IPS DF 6.9 (cell line): ENCODE results near the gene TAF5L.
"Not testable (repeated sequence)": the region's sequence is repeated elsewhere in the genome, so short reads cannot be mapped to it uniquely, and the experiment has no call there.

Experiments used
- DNase-seq: peaks from one replicate; pipeline ENCODE4 v3.0.0-alpha.2; 2013; ENCODE audit warnings: low read depth, low spot score
- H3K27ac ChIP-seq: one replicate; pipeline ENCODE4 v1.5.1; 2013; ENCODE audit warnings: low read length, control low read depth
- H3K27me3 ChIP-seq: 2 replicates; pipeline ENCODE4 v1.6.1; 2013; ENCODE audit warnings: mild to moderate bottlenecking, low read length; ENCODE audit not compliant: control insufficient read depth, insufficient read depth
- H3K36me3 ChIP-seq: 2 replicates; pipeline ENCODE4 v1.6.1; 2013; ENCODE audit warnings: low read length; ENCODE audit not compliant: control insufficient read depth, insufficient read depth
- H3K4me1 ChIP-seq: 2 replicates; pipeline ENCODE4 v1.6.1; 2013; ENCODE audit warnings: low read length; ENCODE audit not compliant: control insufficient read depth, insufficient read depth
- H3K4me3 ChIP-seq: 2 replicates; pipeline ENCODE4 v1.5.1; 2013; ENCODE audit warnings: mild to moderate bottlenecking, low read length
- H3K9me3 ChIP-seq: 2 replicates; pipeline ENCODE4 v1.6.1; 2013; ENCODE audit warnings: low read length, inconsistent platforms; ENCODE audit not compliant: control insufficient read depth, insufficient read depth
- WGBS: extraction: QIAGEN DNeasy Blood & Tissue Kit; methylation state at CpG from one replicate; pipeline ENCODE4 v1.1.7; 2013; ENCODE audit warnings: mixed read lengths, missing lambda C conversion rate; ENCODE audit not compliant: insufficient read length, insufficient coverage; 5-methylcytosine and 5-hydroxymethylcytosine counted together

The TAF5L gene

DNA sequence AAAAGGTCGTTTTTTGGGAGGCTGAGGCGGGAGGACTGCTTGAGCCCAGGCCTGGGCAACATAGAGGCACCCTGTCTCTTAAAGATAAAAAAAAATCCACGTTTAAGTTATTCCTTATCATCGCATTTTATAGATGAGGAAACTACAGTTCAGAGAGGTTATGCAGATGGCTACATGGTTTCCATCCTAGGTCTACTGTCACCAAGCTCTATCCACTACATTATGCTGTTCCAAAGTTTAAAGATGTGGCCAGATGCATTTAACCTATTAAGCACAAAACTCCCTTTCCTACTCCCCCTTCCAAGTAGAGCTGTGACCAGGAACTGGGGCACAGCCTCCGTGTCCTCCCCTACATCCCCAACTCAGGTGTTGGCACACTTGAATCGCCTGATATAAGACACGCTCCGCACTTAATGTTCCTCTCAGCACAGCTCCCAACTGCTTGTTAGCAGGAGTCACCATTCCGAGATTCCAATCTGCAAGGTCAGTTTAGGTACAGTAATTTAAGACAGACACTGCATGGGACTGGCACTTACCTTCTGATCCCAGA, 1.3 kb downstream of the TAF5L start:
- WGBS: no CpG with 5 or more reads among the region's 9 CpGs
- Histone ChIP-seq H3K27me3 (no peaks in the 10 kb centered on the region), H3K36me3 (no peaks in the 10 kb centered on the region), H3K4me1 (0 out of 2 replicates have a peak, but pooled peaks cover 2% of the 10 kb centered on the region), H3K27ac (no peak overlapping the region), H3K9me3 (no peaks in the 10 kb centered on the region), H3K4me3 (peak overlapping the region; percentile 65; the same call in 1 of the 2 replicates)
- no peak for DNase-seq

DNA sequence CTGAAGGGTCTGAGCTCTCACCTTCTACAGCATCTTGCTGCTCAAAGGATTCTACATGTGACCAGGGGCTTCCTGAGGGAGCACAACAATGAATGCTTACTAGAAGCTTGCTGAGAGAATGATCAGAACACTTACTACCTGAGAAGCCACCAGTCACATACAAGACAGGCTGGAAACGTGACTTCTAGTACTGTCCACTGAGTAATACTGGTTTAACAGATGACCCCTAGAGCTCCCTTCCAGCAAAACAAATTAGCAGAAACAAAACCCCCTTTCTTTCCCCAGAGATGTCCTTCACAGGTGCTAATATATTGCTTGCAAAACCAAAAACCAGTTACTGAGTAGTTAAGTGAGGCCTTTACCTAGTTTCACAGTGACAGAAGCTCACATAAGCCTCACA, 2.1 kb downstream of the TAF5L start:
- DNase-seq: no peak
- no peaks in the 10 kb centered on the region for H3K9me3 ChIP-seq
- H3K27me3 ChIP-seq: no peaks in the 10 kb centered on the region
- no CpG with 5 or more reads among the region's 1 CpG for WGBS
- no peaks in the 10 kb centered on the region for H3K36me3 ChIP-seq
- H3K4me3 ChIP-seq: no peak overlapping the region
- H3K4me1 ChIP-seq: 0 out of 2 replicates have a peak, but pooled peaks cover 2% of the 10 kb centered on the region
- H3K27ac ChIP-seq: no peak overlapping the region

DNA sequence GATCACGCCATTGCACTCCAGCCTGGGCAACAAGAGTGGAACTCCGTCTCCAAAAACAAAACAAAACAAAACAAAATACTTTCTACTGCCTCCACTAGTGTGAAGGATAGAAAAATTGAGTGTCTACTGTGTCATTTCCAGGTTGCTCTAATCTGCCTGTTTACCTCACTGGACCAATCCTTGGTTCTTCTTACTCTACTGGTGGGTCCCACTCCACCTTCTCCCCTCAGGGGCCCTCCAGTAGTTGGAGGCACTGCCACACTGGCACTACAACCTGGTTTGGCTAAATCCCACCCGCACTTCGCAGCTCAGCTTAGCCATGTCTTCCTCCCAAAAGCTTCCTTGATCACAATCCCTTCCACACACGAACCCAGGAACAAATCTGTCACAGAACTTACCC, 2.7 kb downstream of the TAF5L start:
- no peaks in the 10 kb centered on the region for H3K9me3 ChIP-seq
- H3K27me3 ChIP-seq: no peaks in the 10 kb centered on the region
- no CpG with 5 or more reads among the region's 5 CpGs for WGBS
- 0 out of 2 replicates have a peak, but pooled peaks cover 2% of the 10 kb centered on the region for H3K4me1 ChIP-seq
- no peak overlapping the region for H3K27ac ChIP-seq
- no peak for DNase-seq
- no peaks in the 10 kb centered on the region for H3K36me3 ChIP-seq
- no peak overlapping the region for H3K4me3 ChIP-seq

DNA sequence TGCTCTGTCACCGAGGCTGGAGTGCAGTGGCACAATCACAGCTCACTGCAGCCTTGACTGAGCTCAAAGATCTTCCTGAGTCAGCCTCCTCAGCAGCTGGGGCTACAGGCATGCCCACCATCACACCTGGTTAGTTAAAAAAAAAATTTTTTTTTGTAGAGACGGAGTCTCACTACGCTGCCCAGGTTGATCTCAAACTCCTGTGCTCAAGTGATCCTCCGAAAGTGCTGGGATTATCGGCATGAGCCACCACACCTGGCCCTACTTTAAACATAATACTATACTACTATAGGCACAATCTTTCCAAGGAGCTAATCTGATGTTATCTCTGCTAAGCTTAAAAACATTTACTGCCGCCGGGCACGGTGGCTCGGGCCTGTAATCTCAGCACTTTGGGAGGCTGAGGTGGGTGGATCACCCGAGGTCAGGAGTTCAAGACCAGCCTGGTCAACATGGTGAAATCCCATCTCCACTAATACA, 3.2 kb downstream of the TAF5L start:
- H3K27ac ChIP-seq, H3K9me3 ChIP-seq, DNase-seq, H3K4me1 ChIP-seq, H3K27me3 ChIP-seq, H3K4me3 ChIP-seq, H3K36me3 ChIP-seq: not testable (repeated sequence)
- no CpG with 5 or more reads among the region's 10 CpGs for WGBS

DNA sequence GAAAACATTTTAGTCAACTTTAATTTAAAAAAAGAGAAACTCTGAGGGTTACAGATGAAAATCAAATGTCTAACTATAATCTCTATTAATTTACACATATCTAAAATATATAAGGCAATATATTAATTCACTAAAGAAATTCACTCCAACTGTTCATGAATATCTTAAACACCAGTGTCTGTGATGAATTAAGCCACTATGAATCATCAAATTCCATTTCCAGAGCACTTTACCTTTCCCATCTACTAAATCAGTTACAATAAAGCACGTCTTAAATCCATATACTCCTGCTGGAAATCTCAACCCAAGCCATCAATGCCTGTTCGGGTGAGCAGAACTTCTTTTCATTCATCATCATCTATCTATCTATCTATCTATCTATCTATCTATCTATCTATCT, 4.3 kb downstream of the TAF5L start:
- whole genome bisulfite sequencing: no CpG with 5 or more reads among the region's 2 CpGs
- no peaks in the 10 kb centered on the region for H3K36me3 ChIP-seq
- DNase-seq: no peak
- H3K27ac ChIP-seq: no peak overlapping the region
- no peak overlapping the region for H3K4me3 ChIP-seq
- H3K4me1 ChIP-seq: 0 out of 2 replicates have a peak, but pooled peaks cover 2% of the 10 kb centered on the region
- H3K27me3 ChIP-seq: no peaks in the 10 kb centered on the region
- no peaks in the 10 kb centered on the region for H3K9me3 ChIP-seq

DNA sequence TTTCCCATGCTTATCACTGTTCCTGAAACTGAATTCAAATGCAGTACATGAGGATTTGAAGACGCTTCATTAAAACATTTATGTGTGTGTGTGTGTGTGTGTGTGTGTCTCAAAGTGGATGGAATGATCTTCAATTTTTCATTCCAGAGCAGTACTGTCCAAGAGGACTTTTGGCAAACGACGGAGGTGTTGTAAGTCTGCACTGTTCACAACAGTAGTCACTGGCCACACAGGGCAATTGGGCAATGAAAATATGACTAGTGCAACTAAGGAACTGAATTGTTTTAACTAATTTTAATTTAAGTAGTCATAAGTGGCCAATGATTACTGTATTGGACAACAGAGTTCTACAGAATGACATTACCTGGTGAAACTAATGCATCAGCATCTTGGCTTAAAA, 5.0 kb downstream of the TAF5L start:
- 0 out of 2 replicates have a peak, but pooled peaks cover 2% of the 10 kb centered on the region for H3K4me1 ChIP-seq
- H3K27me3 ChIP-seq: no peaks in the 10 kb centered on the region
- H3K27ac ChIP-seq: no peak overlapping the region
- no peak overlapping the region for H3K4me3 ChIP-seq
- DNase-seq: no peak
- WGBS: no CpG with 5 or more reads among the region's 3 CpGs
- H3K36me3 ChIP-seq: no peaks in the 10 kb centered on the region
- no peaks in the 10 kb centered on the region for H3K9me3 ChIP-seq

DNA sequence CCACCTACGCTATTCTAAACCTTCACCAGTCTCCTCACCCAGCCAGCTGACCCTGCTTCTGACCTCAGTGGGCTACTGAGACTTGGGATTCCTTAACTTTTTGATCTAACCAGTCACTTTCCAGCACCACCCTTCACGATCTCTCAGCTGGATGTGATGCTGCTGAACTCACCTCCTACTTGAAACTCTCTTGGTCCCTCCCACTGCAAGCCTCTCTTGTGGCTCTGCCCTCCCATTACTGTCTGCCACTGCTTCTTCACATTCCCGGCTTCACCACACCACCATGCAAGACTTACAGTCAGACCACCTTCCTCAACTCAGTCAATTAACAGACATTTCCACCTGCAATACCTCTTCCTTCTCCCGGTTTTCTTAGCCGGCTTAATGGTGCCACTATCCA, 6.3 kb downstream of the TAF5L start:
- WGBS: no CpG with 5 or more reads among the region's 5 CpGs
- Histone ChIP-seq H3K9me3 (no peaks in the 10 kb centered on the region), H3K4me3 (no peak overlapping the region), H3K27me3 (no peaks in the 10 kb centered on the region), H3K36me3 (no peaks in the 10 kb centered on the region), H3K27ac (no peak overlapping the region), H3K4me1 (0 out of 2 replicates have a peak, but pooled peaks cover under 1% of the 10 kb centered on the region)
- DNase-seq: no peak

DNA sequence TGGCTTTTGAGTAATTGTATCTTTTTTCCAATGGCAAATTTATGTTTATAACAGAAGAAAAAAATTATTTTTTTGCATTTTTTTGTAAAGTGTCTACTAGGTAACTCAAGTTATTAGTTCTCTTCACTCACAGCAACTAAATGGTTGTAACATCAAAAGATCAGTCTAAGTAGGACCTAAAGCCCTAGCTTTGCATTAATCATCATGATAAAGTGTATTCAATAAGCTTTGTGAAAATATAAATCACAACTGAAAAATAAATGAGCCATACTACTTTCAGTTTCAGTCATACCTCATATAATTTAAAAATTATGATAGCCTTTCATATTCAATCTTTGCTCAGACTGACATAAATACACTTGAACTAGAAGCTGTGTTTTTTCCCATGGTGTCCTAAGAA, 6.9 kb downstream of the TAF5L start:
- H3K4me1 ChIP-seq: no peaks in the 10 kb centered on the region
- no peak overlapping the region for H3K4me3 ChIP-seq
- H3K27me3 ChIP-seq: no peaks in the 10 kb centered on the region
- H3K9me3 ChIP-seq: no peaks in the 10 kb centered on the region
- H3K36me3 ChIP-seq: no peaks in the 10 kb centered on the region; the same call in 1 of the 2 replicates
- H3K27ac ChIP-seq: no peak overlapping the region
- DNase-seq: no peak

DNA sequence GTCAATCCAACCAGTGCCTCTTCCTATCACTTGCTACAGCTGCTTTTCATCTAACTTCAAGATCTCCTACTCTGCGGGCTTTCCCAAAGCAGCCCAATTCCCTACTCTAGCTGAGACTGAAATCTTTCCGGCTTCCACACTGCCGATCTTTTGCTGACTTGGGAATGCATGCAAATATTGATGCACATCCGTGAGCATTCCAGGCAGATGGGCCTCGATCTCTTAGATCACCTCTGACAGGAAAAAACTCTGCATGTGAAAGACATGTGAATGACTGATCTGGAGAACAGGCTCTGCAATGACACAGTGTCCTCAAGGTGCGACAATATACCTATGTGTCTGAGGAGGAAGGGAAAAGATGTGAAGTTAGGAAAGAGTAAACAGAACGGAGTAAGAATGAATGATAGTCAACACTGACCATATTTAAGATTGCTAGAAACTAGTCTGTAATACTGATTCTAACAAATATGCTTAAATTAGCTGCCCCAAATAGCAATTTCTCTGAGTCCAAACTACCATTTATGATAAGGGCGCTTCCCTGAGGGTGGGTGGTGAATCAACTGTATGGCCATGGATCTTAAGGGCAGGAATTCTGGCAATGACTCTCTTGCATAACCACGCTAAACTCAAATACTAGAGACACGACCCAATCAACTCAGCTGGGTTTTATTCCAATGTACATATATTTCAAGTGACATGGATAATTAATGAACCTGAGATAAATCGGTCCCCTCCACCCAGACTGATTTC, 8.4 kb downstream of the TAF5L start:
- Histone ChIP-seq H3K4me3 (no peak overlapping the region), H3K9me3 (no peaks in the 10 kb centered on the region), H3K36me3 (peaks cover 3% of the 10 kb centered on the region; the same call in 1 of the 2 replicates), H3K27me3 (no peaks in the 10 kb centered on the region), H3K4me1 (no peaks in the 10 kb centered on the region), H3K27ac (no peak overlapping the region)
- WGBS: no CpG with 5 or more reads among the region's 11 CpGs
- no peak for DNase-seq

DNA sequence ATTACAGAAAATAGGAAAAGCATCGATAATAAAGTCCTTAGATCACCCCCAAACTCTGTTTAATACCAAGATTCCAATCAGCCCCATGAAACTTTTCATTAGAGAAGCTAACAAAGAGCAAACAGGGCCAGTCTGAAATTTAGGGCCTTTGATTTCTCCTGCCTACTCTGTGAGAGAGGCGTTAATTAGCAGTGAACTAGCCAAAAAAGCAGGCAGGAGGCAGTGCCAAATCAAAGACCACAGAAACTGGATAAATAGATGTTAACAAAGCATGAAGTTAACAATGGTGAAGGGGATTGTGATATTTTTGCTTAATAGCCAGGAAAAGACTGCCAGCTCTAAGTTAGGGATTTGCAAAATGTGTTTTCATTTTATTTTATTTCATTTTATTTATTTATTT, 11.2 kb downstream of the TAF5L start:
- H3K9me3 ChIP-seq: no peaks in the 10 kb centered on the region
- peaks cover 3% of the 10 kb centered on the region; the same call in 1 of the 2 replicates for H3K36me3 ChIP-seq
- H3K27me3 ChIP-seq: no peaks in the 10 kb centered on the region
- H3K4me1 ChIP-seq: no peaks in the 10 kb centered on the region
- no CpG with 5 or more reads among the region's 2 CpGs for WGBS
- no peak for DNase-seq
- no peak overlapping the region for H3K4me3 ChIP-seq
- H3K27ac ChIP-seq: no peak overlapping the region
